Tibial nerve (tissue), 4 donors: ENCODE results near the gene TLE4. TPM values are rescaled to one million over a fixed set of nuclear protein-coding genes. Genes with fewer than 3 reads are reported as not detected.

Source experiments
- DNase-seq, 2 donors: peaks; one replicate each; pipeline ENCODE4 v3.0.0-alpha.2; 2019; ENCODE audit warnings: low spot score in 2 of 2
- H3K27ac ChIP-seq, 4 donors: fragments of 200-600 bp; sonication (generic) in 3 of 4; one replicate each; pipeline ENCODE4 v1.5.1; 2017 to 2019; ENCODE audit warnings: mild to moderate bottlenecking in 1 of 4
- H3K27me3 ChIP-seq, 2 donors: fragments of 200-600 bp; sonication (generic) in 1 of 2; one replicate each; pipeline versions ENCODE4 v1.5.1 to v1.6.0; 2017 to 2019
- H3K36me3 ChIP-seq, 3 donors: fragments of 200-600 bp; sonication (generic); one replicate each; pipeline ENCODE4 v1.5.1; 2018 to 2019
- H3K4me1 ChIP-seq, 4 donors: fragments of 200-600 bp; sonication (generic) in 3 of 4; one replicate each; pipeline ENCODE4 v1.5.1; 2017 to 2019
- H3K4me3 ChIP-seq, 4 donors: fragments of 200-600 bp; sonication (generic) in 3 of 4; one replicate each; pipeline ENCODE4 v1.5.1; 2017 to 2019; ENCODE audit warnings: mild to moderate bottlenecking in 1 of 4, moderate library complexity in 1 of 4
- H3K9me3 ChIP-seq, 4 donors: fragments of 200-600 bp; sonication (generic) in 3 of 4; one replicate each; pipeline ENCODE4 v1.5.1; 2017 to 2019
- CTCF ChIP-seq, 5 experiments: fragments of 200-600 bp in 3 of 5; fragments of 450-650 bp in 2 of 5; sonication (generic) in 3 of 5; IDR thresholded peaks; one replicate each; pipeline ENCODE4 v1.5.1; 2016 to 2019; ENCODE audit warnings: antibody characterized with exemption in 5 of 5, mild to moderate bottlenecking in 3 of 5, moderate library complexity in 2 of 5
- EP300 ChIP-seq, 2 donors: sonication (generic); formaldehyde crosslinking; IDR thresholded peaks; one replicate each; pipeline ENCODE4 v1.6.1; 2017; ENCODE audit warnings: antibody characterized with exemption in 2 of 2, mild to moderate bottlenecking in 1 of 2
- POLR2A ChIP-seq, 2 donors: fragments of 450-650 bp; IDR thresholded peaks; one replicate each; pipeline ENCODE4 v1.6.1; 2017; ENCODE audit warnings: antibody characterized with exemption in 2 of 2, mild to moderate bottlenecking in 2 of 2, moderate library complexity in 2 of 2
- WGBS, 2 donors: methylation state at CpG; one replicate each; pipeline ENCODE4 v1.1.5; 2018; 5-methylcytosine and 5-hydroxymethylcytosine counted together
- total RNA-seq, 4 donors: library from RNA; depleted of rRNA; stranded (reverse); fragments of >200 nt; gene quantifications; one replicate each; pipeline ENCODE4 v1.1.0, GENCODE V29; 2016

TLE4 gene
- total RNA-seq, 4 donors from 2014 or later, result 28.0 to 34.3 (median 29.8) TPM

DNA sequence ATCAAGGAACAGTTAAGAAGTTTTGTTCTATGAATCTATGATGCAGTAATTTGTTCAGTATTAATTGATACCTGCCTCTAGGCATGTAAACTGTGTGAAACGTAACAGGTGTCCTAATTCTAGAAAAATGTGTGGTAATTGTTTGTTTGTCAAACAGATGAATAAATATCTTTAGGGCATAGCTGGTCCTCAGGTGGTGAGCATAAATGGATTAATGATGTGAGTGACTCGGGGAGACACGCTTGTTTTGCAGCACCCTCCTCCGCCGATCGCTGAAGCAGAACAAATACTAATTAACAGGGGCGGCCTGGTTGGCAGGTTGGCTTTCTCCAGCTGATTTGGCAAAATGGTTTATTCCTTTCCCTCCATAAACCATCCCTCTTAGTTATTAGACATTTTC, 88.8 kb downstream of the TLE4 start:
- no peak for TF ChIP-seq CTCF (IDR thresholded peaks at IDR 0.05)
- no peak for TF ChIP-seq EP300 (IDR thresholded peaks at IDR 0.05)
- no peak for TF ChIP-seq POLR2A (IDR thresholded peaks at IDR 0.05)
- DNase-seq, result no peak
- Histone ChIP-seq H3K27ac (no peak overlapping the region), H3K9me3 (no peaks in the 10 kb centered on the region), H3K27me3 (no peaks in the 10 kb centered on the region), H3K4me3 (no peak overlapping the region), H3K36me3 (peaks cover 0 to 8% (median 0%) of the 10 kb centered on the region in 3 donors), H3K4me1 (peaks cover 0 to 34% (median 13%) of the 10 kb centered on the region in 4 donors)
- 88 to 90% methylated on average over 7 of the region's 7 CpGs for WGBS, 2 donors

DNA sequence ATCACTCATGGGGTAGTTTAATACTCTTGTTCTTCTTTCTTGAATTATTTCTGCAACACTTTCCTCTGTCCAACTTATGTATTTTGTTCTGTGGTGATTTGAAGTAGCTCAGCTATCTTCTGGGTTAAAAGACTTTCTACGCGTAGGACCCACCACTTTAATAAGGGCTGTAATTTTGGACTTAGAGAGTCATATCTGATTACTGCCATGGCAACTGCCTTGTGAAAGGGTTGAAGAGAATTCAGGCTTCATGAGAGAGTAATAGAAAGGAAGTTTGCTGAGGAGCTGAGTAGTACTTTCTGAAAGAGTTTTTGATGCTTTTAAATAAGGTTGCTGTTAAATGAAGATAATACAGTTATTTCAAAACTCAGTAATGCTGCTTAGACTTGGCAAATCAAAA, 89.5 kb downstream of the TLE4 start:
- Histone ChIP-seq H3K4me3 (no peak overlapping the region), H3K9me3 (no peaks in the 10 kb centered on the region), H3K27ac (no peak overlapping the region), H3K27me3 (no peaks in the 10 kb centered on the region), H3K4me1 (peaks cover 0 to 34% (median 13%) of the 10 kb centered on the region in 4 donors), H3K36me3 (peaks cover 0 to 8% (median 0%) of the 10 kb centered on the region in 3 donors)
- 95 to 97% methylated on average over 2 of the region's 2 CpGs for whole genome bisulfite sequencing, 2 donors
- TF ChIP-seq CTCF (IDR thresholded peaks at IDR 0.05) (no peak), POLR2A (IDR thresholded peaks at IDR 0.05) (no peak), EP300 (IDR thresholded peaks at IDR 0.05) (no peak)
- DNase-seq, result no peak

DNA sequence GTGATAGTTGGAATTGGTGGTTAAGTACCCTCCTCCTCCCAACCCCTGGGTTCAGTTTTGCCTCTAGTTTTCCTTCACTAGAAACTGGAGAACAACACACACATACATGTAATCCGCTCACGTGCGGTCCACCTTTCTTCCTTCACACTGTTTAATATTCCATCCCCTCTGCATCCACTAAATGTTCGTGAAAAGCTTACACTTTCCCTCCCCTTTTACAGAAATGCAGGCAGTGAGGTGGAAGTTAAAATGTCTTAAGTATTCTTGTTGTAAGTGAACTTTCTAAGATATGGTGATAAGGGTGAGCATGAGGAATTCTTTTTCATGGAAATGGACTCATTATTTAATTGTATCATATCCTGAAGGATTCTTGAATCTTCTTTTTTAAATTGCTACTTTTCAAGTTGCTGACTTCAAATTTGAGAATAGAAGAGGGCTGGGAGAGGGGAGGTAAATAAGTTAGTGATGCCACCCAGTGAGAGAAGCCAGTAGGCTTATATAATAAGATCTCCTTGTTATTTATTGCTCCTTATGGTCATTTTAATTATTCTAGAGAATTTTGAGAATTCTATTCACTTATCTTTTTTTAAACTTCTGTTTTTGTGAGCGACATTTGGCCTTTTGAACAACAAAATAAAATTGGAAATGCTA, 90.2 kb downstream of the TLE4 start:
- Histone ChIP-seq H3K27ac (peak overlapping the region in 1 of 4 donors; percentile 15), H3K4me1 (peaks cover 0 to 34% (median 13%) of the 10 kb centered on the region in 4 donors), H3K27me3 (no peaks in the 10 kb centered on the region), H3K36me3 (peaks cover 0 to 4% (median 0%) of the 10 kb centered on the region in 3 donors), H3K4me3 (no peak overlapping the region), H3K9me3 (no peaks in the 10 kb centered on the region)
- 67 to 70% methylated on average over 5 of the region's 5 CpGs for WGBS, 2 donors
- no peak for TF ChIP-seq EP300 (IDR thresholded peaks at IDR 0.05)
- TF ChIP-seq CTCF (IDR thresholded peaks at IDR 0.05), result no peak
- TF ChIP-seq POLR2A (IDR thresholded peaks at IDR 0.05), result no peak
- DNase-seq, result no peak

DNA sequence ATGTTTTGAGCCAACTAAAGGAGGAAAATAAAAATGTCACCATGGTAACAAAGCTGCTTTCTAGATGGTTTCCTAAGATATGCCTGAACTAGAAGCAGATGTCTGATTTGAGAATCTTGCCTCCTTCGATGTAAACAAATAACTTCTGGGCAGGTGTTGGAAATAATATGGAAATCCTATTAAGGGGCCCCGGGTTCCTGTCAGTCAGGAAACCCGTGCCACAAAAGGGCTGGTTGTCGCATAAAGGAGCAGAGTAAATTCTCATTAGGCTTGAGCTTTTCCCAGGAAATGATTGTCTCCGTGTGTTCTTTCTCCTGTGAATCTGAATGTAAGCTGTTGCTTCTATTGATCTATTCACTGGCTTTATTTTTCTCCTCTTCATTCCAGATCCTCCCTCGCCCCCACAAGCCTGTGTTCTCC, 90.8 kb downstream of the TLE4 start:
- WGBS, 2 donors, result 12 to 22% methylated on average over 6 of the region's 6 CpGs

More for the DNA sequence above, 90.8 kb downstream of the TLE4 start:
- no peaks in the 10 kb centered on the region for H3K9me3 ChIP-seq
- no peaks in the 10 kb centered on the region for H3K27me3 ChIP-seq
- H3K4me1 ChIP-seq, result peaks cover 0 to 34% (median 13%) of the 10 kb centered on the region in 4 donors
- TF ChIP-seq POLR2A (IDR thresholded peaks at IDR 0.05) (no peak), CTCF (IDR thresholded peaks at IDR 0.05) (no peak), EP300 (IDR thresholded peaks at IDR 0.05) (no peak)
- H3K36me3 ChIP-seq, result no peaks in the 10 kb centered on the region
- peak overlapping the region in 2 of 4 donors; percentile 7 to 15 for H3K27ac ChIP-seq
- no peak overlapping the region for H3K4me3 ChIP-seq
- no peak for DNase-seq
